C4-2B (cell line): ENCODE measurements around the gene PPP1R7.

ENCODE experiments used
- H3K27ac ChIP-seq: fragments of 450-650 bp; 2 replicates; pipeline ENCODE4 v1.5.1; 2017
- ZFX ChIP-seq: fragments of 450-650 bp; IDR thresholded peaks from 2 replicates; pipeline ENCODE4 v1.6.1; 2017
- TF ChIP-seq, protein P1 (sequence below): fragments of 450-650 bp; conservative IDR thresholded peaks from 2 replicates; pipeline ENCODE4 v1.5.1; 2017; ENCODE audit warnings: mild to moderate bottlenecking

Gene PPP1R7

DNA sequence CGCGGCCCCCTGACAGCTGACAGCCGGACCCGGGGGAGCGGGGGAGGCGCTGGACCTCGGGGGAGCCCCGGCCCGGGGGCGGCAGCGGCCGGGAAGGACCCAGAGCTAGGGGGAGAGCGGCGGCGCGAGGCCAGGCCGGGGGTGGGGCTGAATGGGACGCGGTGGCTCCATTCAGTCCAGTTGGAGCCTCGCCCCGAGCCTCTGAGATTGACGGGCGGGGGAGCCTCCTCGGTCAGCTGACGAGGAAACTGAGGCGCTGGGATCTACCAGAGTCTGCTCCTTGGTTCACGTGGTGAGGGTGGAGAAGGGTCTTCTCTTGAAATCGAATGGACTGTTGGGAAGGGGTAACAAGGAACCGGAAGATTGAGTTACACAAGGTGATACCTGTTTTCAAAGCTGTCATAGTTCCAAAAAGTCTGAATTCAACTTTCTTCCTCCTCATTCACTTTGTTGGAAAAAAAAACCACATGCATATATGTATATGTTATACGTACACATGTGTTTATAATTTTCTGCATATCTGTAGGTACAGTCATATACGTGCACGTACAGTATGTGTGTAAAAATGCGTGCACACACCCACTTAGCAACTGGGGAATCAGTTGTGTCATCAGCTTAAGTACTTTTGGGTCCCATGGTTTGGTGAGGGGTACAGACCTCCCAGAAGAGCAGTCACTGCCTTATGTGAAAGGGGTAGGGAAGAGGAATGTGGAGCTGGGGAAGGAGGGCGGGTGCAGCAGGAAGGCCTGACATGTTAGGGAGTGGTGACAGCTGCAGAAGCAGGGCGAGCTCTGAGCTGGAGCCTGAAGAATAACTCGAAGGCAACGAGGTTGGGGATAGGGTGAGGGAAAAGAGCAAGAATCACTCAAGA is 628 bp downstream of the PPP1R7 start:
- peak overlapping the region; percentile 92 for H3K27ac ChIP-seq
- TF ChIP-seq, protein P1, sequence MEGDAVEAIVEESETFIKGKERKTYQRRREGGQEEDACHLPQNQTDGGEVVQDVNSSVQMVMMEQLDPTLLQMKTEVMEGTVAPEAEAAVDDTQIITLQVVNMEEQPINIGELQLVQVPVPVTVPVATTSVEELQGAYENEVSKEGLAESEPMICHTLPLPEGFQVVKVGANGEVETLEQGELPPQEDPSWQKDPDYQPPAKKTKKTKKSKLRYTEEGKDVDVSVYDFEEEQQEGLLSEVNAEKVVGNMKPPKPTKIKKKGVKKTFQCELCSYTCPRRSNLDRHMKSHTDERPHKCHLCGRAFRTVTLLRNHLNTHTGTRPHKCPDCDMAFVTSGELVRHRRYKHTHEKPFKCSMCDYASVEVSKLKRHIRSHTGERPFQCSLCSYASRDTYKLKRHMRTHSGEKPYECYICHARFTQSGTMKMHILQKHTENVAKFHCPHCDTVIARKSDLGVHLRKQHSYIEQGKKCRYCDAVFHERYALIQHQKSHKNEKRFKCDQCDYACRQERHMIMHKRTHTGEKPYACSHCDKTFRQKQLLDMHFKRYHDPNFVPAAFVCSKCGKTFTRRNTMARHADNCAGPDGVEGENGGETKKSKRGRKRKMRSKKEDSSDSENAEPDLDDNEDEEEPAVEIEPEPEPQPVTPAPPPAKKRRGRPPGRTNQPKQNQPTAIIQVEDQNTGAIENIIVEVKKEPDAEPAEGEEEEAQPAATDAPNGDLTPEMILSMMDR, result no peak
- no peak for TF ChIP-seq ZFX

DNA sequence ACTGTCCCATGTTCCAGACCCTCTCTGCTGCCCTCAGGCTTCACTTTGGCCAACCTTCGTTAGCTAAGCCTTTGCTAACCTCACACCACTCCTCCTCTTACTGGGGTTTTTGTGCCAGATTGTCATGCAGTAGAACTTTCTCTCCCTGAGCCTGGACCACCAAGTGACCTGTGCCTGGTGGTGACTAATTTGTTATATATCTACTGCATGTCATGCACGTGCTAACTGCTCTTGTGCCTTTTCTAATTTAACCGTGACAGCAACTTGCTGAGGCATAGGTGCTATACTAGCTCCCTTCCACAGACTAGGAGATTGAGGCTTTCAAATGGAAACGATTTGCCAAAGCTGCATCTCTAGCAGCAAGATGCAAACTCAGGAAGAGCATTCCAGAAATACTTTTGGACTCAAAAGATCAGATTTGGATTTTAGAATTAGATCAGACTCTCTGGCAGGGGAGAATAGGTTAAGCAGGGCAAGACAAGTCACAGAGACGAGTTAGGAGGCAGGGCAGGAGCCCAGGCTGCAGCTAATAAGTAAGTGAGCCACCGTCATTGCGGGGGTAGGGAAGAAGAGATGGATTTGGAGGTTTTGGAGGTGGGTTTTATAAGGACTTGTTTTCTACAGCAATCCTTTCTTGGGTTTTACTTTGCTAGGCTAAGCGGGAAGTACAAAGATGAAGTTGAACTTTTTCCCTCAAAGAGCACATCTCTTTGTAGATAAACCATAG is 1.8 kb downstream of the PPP1R7 start:
- H3K27ac ChIP-seq, result no peak overlapping the region
- no peak for TF ChIP-seq ZFX
- TF ChIP-seq, protein P1, result no peak

DNA sequence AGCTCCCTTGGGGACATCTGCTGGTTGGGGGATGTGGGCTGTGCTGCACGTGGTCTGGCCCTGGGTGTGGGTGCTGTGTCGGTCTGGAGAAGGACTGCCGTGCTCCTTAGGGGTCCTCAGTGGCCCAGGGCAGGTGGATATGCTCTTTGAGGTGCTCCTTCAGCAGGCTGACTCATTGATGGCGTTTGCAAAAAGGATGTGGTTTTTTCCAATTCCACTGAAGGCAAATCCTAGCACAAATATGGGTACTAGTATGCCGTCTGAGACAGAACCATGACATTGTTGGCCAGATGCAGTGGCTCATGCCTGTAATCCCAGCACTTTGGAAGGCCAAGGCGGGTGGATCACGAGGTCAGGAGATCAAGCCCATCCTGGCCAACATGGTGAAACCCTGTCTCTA is 3.3 kb downstream of the PPP1R7 start:
- TF ChIP-seq, protein P1, result no peak
- TF ChIP-seq ZFX, result no peak
- H3K27ac ChIP-seq, result no peak overlapping the region

DNA sequence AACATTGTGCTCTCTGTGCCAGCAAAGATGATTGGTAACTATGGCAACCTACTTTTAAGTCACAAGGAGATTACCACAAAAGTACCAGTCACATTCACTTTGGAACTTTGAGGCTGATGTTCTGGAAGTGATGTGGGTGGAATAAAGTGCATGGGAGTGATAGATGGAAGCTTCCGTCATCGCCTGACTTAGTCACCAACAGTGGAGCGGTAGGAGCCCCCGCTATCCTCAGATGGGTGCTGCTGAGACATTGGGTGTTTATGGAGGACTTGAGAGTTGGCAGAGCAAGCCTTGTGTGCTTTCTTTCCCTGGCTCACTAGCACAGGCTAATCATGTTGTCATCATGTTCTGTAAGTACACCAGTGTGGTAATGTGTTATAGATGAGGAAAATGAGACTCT is 4.6 kb downstream of the PPP1R7 start:
- no peak overlapping the region for H3K27ac ChIP-seq
- TF ChIP-seq, protein P1, result no peak
- no peak for TF ChIP-seq ZFX

DNA sequence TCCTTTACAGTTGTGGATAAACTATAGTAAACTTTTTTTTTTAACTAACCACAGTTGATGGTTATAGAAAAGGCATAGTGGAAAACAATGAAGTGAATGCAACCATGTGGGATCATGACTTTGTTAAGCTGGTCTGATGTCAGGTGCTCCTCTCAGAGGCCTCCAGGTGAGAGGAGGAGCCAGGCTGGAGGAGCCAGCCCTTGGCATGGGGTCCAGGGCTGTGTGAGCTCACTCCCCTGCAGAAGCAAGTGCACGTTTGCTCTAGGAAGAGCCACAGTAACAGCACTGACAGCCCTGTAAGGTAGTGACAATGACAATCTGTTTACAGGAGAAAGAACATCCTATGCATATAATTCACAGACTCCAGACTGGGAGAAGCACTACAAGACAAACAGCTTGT is 5.7 kb downstream of the PPP1R7 start:
- no peak for TF ChIP-seq ZFX
- TF ChIP-seq, protein P1, result no peak
- no peak overlapping the region for H3K27ac ChIP-seq

DNA sequence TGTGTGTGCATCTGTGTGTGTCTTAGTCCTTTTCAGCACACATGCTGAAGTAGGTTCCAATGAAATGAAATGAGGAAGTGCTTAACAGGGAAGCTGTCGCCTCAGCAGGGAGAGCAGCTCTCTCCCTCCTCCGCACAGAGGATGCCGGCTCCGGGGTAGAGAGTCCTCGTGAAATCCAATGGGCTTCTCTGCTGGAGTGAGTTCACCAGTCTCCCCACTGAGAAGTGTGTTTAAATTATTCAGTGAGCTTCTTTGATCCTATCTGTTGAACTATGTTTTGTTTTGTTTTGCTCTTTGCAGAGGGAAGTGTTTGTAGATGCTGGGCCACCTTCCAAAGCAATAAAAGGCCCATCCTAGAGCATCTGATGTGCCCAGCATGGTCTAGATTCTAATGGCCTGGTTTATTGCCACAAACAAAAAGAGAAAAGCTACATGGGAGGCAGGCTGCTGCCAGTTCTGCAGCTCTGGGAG is 6.7 kb downstream of the PPP1R7 start:
- peak overlapping the region; percentile 44 for H3K27ac ChIP-seq
- TF ChIP-seq, protein P1, result no peak
- TF ChIP-seq ZFX, result no peak
